Activated T-cell treated with anti-CD3 and anti-CD28 coated beads for 48 hours (primary cell): ENCODE results near the gene FAM161A.

Experiments
- DNase-seq: peaks from one replicate; pipeline ENCODE4 v3.0.0-alpha.2; 2020; ENCODE audit warnings: low read depth

Gene FAM161A

DNA sequence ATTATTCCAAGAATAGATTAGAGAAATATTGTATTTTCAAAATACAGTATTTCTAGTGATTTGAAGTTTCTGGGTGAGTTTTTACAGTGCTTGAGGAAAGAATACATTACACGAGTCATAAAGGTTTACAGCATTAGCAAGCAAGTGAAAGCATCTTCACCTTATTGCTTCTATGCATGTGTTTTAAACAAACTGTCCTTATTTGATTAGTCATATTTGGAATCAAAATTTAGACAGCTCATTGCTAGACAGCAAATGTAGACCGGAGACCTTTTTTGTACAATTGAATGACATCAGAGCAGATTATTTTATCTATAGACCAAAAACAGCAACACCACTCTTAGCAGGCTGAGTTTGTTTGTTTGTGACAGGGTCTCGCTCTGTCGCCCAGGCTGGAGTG lies 69.2 kb downstream of the FAM161A start:
- DNase-seq, result no peak

DNA sequence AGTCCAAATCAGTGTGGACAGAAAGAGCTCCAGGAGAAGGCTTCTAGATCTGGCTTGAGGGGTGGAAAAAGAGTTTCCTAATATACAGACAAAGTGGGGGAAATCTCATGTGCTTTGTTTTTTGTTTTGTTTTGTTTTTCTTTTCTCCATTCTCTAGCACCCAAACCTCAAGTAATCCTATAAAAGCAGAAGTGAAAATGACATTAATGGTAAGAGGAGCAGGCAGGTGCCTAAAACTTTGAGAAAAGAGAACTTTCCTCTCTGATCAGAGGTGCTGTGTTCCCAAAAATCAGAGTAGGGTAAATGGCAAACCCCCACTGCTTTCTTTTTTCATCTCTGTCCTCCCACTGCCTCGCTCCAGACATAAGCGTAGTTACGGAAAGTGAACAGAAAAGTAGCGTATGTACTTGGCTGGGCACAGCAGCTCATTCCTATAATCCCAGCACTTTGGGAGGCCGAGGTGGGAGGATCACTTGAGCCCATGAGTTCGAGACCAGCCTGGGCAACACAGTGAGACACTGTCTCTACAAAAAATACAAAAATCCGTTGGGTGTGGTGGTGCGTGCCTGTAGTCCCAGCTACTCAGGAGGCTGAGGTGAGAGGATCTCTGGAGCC lies 77.8 kb downstream of the FAM161A start:
- no peak for DNase-seq
